ENCODE data around the gene C2CD5.

DNA sequence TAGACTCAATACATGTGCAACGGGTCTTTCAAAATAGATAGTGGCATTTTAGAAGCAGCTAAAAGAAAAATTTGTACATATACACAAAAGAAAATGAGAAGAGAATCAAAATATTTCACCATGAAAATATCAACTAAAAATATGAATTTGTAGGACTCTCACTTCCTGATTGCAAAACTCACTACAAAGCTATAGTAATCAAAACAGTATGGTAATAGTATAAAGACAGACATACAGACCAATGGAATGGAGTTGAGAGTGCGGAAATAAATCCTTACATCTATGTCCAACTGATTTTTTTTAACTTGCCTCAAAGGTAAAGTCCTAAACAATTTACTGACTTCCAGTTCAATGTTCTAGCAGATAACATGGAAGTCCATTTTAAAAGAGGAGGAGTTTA lies 13.1 kb downstream of the C2CD5 start:
- TF ChIP-seq NCOR1 (IDR thresholded peaks at IDR 0.05; ENCODE audit: borderline replicate concordance, low read length) (no peak), POLR2AphosphoS5 (IDR thresholded peaks at IDR 0.05; ENCODE audit: low read depth, low read length) (no peak)
